H1 (cell line): ENCODE measurements around the gene AGRN. TPM values are rescaled to one million over a fixed set of nuclear protein-coding genes. Genes with fewer than 3 reads are reported as not detected.
"Not testable (repeated sequence)": the region's sequence is repeated elsewhere in the genome, so short reads cannot be mapped to it uniquely, and the experiment has no call there.

Experiments
- CTCF ChIA-PET: fragments of 300-600 bp; sonication (Branson Sonifier 250); formaldehyde crosslinking; loops from one replicate; lab custom pipeline; 2021; ENCODE audit not compliant: partially characterized antibody; lab: Charles Lee
- POLR2A ChIA-PET: fragments of 300-600 bp; sonication (Branson Sonifier 250); formaldehyde crosslinking; loops from one replicate; lab custom pipeline; 2021; ENCODE audit warnings: inconsistent platforms; ENCODE audit not compliant: partially characterized antibody; lab: Charles Lee
- DNase-seq, 2 experiments: peaks; one replicate each; pipeline versions ENCODE4 v3.0.0 to v3.0.0-alpha.2; 2010 to 2022; ENCODE audit warnings: low spot score in 2 of 2, low read depth in 1 of 2, mixed read lengths in 1 of 2
- FAIRE-seq: peaks from 2 replicates; lab custom pipeline; 2011; peaks lifted over from hg19 to GRCh38; lab: Jason Lieb, UNC
- H2AFZ ChIP-seq: 2 replicates; pipeline ENCODE4 v1.8.1; 2012; ENCODE audit warnings: low read length, inconsistent platforms
- H2AK5ac ChIP-seq: 2 replicates; pipeline ENCODE4 v1.6.1; 2013; ENCODE audit warnings: low read depth, low read length
- H2BK120ac ChIP-seq: replicated peaks from 2 replicates; pipeline ENCODE3; 2013; ENCODE audit warnings: low read depth, low read length, inconsistent platforms
- H2BK12ac ChIP-seq: 2 replicates; pipeline ENCODE4 v1.6.1; 2013; ENCODE audit warnings: low read depth, low read length
- H2BK15ac ChIP-seq: 2 replicates; pipeline ENCODE4 v1.6.1; 2013; ENCODE audit warnings: low read length
- H2BK20ac ChIP-seq: 2 replicates; pipeline ENCODE4 v1.6.1; 2013; ENCODE audit warnings: low read length
- H2BK5ac ChIP-seq: 2 replicates; pipeline ENCODE4 v1.6.1; 2013; ENCODE audit warnings: low read depth, low read length
- H3K14ac ChIP-seq: 2 replicates; pipeline ENCODE4 v1.6.1; 2013; ENCODE audit warnings: inconsistent platforms; ENCODE audit not compliant: insufficient read length
- H3K18ac ChIP-seq: 2 replicates; pipeline ENCODE4 v1.6.1; 2013; ENCODE audit warnings: low read length; ENCODE audit errors: extremely low read depth
- H3K23ac ChIP-seq: 2 replicates; pipeline ENCODE4 v1.6.1; 2013; ENCODE audit warnings: inconsistent platforms; ENCODE audit not compliant: insufficient read length
- H3K23me2 ChIP-seq: 2 replicates; pipeline ENCODE4 v1.6.1; 2013; ENCODE audit warnings: low read depth, low read length
- H3K27ac ChIP-seq: 2 replicates; pipeline ENCODE4 v1.6.1; 2011; ENCODE audit warnings: low read depth, low read length, inconsistent platforms
- H3K27me3 ChIP-seq, 4 experiments: replicated peaks in 1 of 4; 1 replicate in 1 of 4; 2 replicates in 3 of 4; pipeline versions ENCODE4 v1.6.1 to v1.8.1; 2011 to 2013; ENCODE audit warnings: low read length in 3 of 4, mild to moderate bottlenecking in 3 of 4, inconsistent platforms in 2 of 4, mixed read lengths in 2 of 4, moderate library complexity in 1 of 4; ENCODE audit not compliant: control insufficient read depth in 3 of 4, insufficient read depth in 3 of 4; ENCODE audit errors: extremely low read depth in 1 of 4
- H3K36me3 ChIP-seq, 4 experiments: 2 replicates each; pipeline versions ENCODE4 v1.6.1 to v1.8.1; 2011 to 2013; ENCODE audit warnings: mild to moderate bottlenecking in 4 of 4, low read length in 3 of 4, moderate library complexity in 2 of 4, control low read depth in 1 of 4, inconsistent platforms in 1 of 4; ENCODE audit not compliant: insufficient read depth in 4 of 4, control insufficient read depth in 2 of 4
- H3K4ac ChIP-seq: replicated peaks from 2 replicates; pipeline ENCODE3; 2013; ENCODE audit warnings: low read length, low read depth, mixed read lengths, inconsistent platforms; ENCODE audit not compliant: insufficient read length
- H3K4me1 ChIP-seq, 4 experiments: replicated peaks in 1 of 4; 1 replicate in 1 of 4; 2 replicates in 3 of 4; pipeline versions ENCODE4 v1.6.1 to v1.8.1; 2011 to 2013; ENCODE audit warnings: low read length in 3 of 4, inconsistent platforms in 2 of 4, mixed read lengths in 1 of 4; ENCODE audit not compliant: insufficient read depth in 4 of 4, control insufficient read depth in 3 of 4
- H3K4me2 ChIP-seq, 2 experiments: 2 replicates each; pipeline versions ENCODE4 v1.6.1 to v1.8.1; 2011 to 2013; ENCODE audit warnings: low read depth in 2 of 2, low read length in 2 of 2, control low read depth in 1 of 2, inconsistent platforms in 1 of 2, mild to moderate bottlenecking in 1 of 2; ENCODE audit not compliant: insufficient read depth in 1 of 2
- H3K4me3 ChIP-seq, 4 experiments: fragments of 200-600, 300-600 bp in 1 of 4; sonication (generic), shearing (Covaris generic), sonication (Bioruptor Twin) in 1 of 4; 2 replicates each; pipeline versions ENCODE4 v1.5.1 to v1.8.1; 2011 to 2016; ENCODE audit warnings: low read length in 4 of 4, low read depth in 3 of 4, control low read depth in 2 of 4, inconsistent platforms in 2 of 4, mild to moderate bottlenecking in 2 of 4, mixed read lengths in 1 of 4, moderate library complexity in 1 of 4; ENCODE audit not compliant: insufficient read depth in 2 of 4; ENCODE audit errors: extremely low read depth in 1 of 4
- H3K56ac ChIP-seq: replicated peaks from 2 replicates; pipeline ENCODE3; 2013; ENCODE audit warnings: low read depth, mild to moderate bottlenecking, mixed read lengths, low read length, inconsistent platforms; ENCODE audit not compliant: insufficient read length
- H3K79me1 ChIP-seq: 2 replicates; pipeline ENCODE4 v1.6.1; 2013; ENCODE audit warnings: low read depth, low read length, control low read depth
- H3K79me2 ChIP-seq, 2 experiments: 2 replicates each; pipeline versions ENCODE4 v1.6.1 to v1.8.1; 2012 to 2013; ENCODE audit warnings: low read length in 2 of 2, mild to moderate bottlenecking in 2 of 2, inconsistent platforms in 1 of 2; ENCODE audit not compliant: insufficient read depth in 2 of 2, control insufficient read depth in 1 of 2
- H3K9ac ChIP-seq, 4 experiments: replicated peaks in 1 of 4; 1 replicate in 1 of 4; 2 replicates in 3 of 4; pipeline versions ENCODE4 v1.6.1 to v1.8.1; 2011 to 2013; ENCODE audit warnings: low read depth in 3 of 4, low read length in 3 of 4, control low read depth in 2 of 4, mild to moderate bottlenecking in 2 of 4, moderate library complexity in 2 of 4, inconsistent platforms in 1 of 4; ENCODE audit errors: extremely low read depth in 1 of 4
- H3K9me3 ChIP-seq, 2 experiments: 2 replicates each; pipeline versions ENCODE4 v1.6.1 to v1.8.1; 2012 to 2013; ENCODE audit warnings: mild to moderate bottlenecking in 2 of 2, moderate library complexity in 2 of 2, control low read depth in 1 of 2, inconsistent platforms in 1 of 2, low read depth in 1 of 2, low read length in 1 of 2, mixed read lengths in 1 of 2; ENCODE audit not compliant: insufficient read depth in 2 of 2
- H4K20me1 ChIP-seq, 2 experiments: replicated peaks in 1 of 2; 2 replicates each; pipeline versions ENCODE3 to v1.8.1; 2011 to 2013; ENCODE audit warnings: inconsistent platforms in 2 of 2, low read length in 2 of 2, mild to moderate bottlenecking in 1 of 2; ENCODE audit not compliant: insufficient read depth in 2 of 2, control insufficient read depth in 1 of 2
- H4K5ac ChIP-seq: 2 replicates; pipeline ENCODE4 v1.6.1; 2013; ENCODE audit warnings: low read length, low read depth, mixed read lengths, inconsistent platforms; ENCODE audit not compliant: insufficient read length
- H4K8ac ChIP-seq: 2 replicates; pipeline ENCODE4 v1.8.0; 2013; ENCODE audit warnings: mild to moderate bottlenecking, moderate library complexity, low read length, inconsistent platforms; ENCODE audit not compliant: insufficient read depth; ENCODE audit errors: extremely low read depth
- H4K91ac ChIP-seq: replicated peaks from 2 replicates; pipeline ENCODE3; 2013; ENCODE audit warnings: low read length, mixed read lengths, inconsistent platforms; ENCODE audit not compliant: insufficient read length
- WGBS, 2 experiments: shearing (Covaris generic) in 1 of 2; methylation state at CpG; one replicate each; pipeline versions ENCODE4 v1.1.6 to v1.1.7; 2013 to 2015; ENCODE audit warnings: low lambda C conversion rate in 2 of 2, mixed read lengths in 2 of 2, inconsistent platforms in 1 of 2, low coverage in 1 of 2, missing lambda C conversion rate in 1 of 2; ENCODE audit not compliant: insufficient replicate concordance in 2 of 2, insufficient coverage in 1 of 2, insufficient read length in 1 of 2; ENCODE audit errors: extremely low coverage in 1 of 2, missing lambda C conversion rate in 1 of 2; 5-methylcytosine and 5-hydroxymethylcytosine counted together
- polyA plus RNA-seq, 7 experiments: library from polyadenylated mRNA; depleted of rRNA in 3 of 7; stranded (reverse) in 5 of 7; unstranded in 2 of 7; fragments of >200 nt in 5 of 7; fragments of 200-250 nt in 2 of 7; gene quantifications; 1 replicate in 5 of 7; 2 replicates in 1 of 7; 4 replicates in 1 of 7; pipeline versions ENCODE4 v1.2.1 to v1.2.3, GENCODE V29; 2011 to 2013; ENCODE audit warnings: missing spikeins in 2 of 7, mixed read lengths in 2 of 7
- total RNA-seq: library from RNA; stranded (reverse); fragmentation: NEBNext Ultra II Directional; extraction: Animal tissue kit (Norgen Biotek cat#: 25700); gene quantifications from 2 replicates; pipeline ENCODE4 v1.2.1, GENCODE V29; 2021
- TF ChIP-seq, protein P1 (sequence below): IDR thresholded peaks from 2 replicates; pipeline ENCODE4 v1.6.1; 2011; ENCODE audit warnings: low read length, improper control_type of control experiment

AGRN gene
- total and polyA plus RNA-seq, 2 of the 8 experiments (the other 6 are each of a cell fraction or from before 2014, with no cell fraction given): 52.3 to 155 TPM

DNA sequence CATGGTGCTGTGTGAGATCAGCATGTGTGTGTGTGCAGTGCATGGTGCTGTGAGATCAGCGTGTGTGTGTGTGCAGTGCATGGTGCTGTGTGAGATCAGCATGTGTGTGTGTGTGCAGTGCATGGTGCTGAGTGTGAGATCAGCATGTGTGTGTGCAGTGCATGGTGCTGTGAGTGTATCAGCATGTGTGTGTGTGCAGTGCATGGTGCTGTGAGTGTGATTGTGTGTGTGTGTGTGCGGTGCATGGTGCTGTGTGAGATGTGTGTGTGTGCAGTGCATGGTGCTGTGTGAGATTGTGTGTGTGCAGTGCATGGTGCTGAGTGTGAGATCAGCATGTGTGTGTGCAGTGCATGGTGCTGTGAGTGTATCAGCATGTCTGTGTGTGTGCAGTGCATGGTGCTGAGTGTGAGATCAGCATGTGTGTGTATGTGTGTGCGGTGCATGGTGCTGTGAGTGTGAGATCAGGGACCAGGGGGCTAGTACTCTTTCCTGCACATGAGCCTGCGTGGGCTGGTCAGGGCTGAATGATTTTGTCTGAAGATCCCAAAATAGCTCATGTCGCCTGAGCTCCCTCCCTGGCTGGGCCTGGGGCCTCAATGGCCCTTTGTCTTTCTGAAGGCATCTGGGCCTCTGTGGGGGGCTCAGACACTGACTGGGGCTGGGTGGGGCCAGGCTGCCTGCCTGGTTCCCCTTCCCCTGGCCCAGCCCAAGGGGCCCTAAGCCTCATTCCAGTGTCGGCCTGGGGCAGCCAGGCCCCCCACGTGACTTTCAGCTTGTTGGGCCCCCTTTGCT, 11.1 kb downstream of the AGRN start:
- not testable (repeated sequence) for H3K14ac ChIP-seq
- H2BK12ac ChIP-seq: peak overlapping the region; percentile 96; the same call in 1 of the 2 replicates
- TF ChIP-seq, protein P1, sequence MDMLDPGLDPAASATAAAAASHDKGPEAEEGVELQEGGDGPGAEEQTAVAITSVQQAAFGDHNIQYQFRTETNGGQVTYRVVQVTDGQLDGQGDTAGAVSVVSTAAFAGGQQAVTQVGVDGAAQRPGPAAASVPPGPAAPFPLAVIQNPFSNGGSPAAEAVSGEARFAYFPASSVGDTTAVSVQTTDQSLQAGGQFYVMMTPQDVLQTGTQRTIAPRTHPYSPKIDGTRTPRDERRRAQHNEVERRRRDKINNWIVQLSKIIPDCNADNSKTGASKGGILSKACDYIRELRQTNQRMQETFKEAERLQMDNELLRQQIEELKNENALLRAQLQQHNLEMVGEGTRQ: 0 out of 2 replicates have a peak, but pooled peaks have one; percentile 17
- TF ChIP-seq, all 59 proteins: peak for 1; not testable (repeated sequence) for 58
- DNase-seq, H2AFZ ChIP-seq, H2BK120ac ChIP-seq, H4K8ac ChIP-seq, H3K79me1 ChIP-seq, H3K27ac ChIP-seq, FAIRE-seq, H3K56ac ChIP-seq, H3K79me2 ChIP-seq, H3K9me3 ChIP-seq, H3K23me2 ChIP-seq, H3K4me3 ChIP-seq: not testable (repeated sequence)
- peak overlapping the region; percentile 100 for H2AK5ac ChIP-seq
- peak overlapping the region; percentile 52 for H3K23ac ChIP-seq
- H3K27me3 ChIP-seq: peaks cover 0 to 16% (median 13%) of the 10 kb centered on the region in 4 experiments; a peak in 5 of 7 replicates
- H2BK15ac ChIP-seq: peak overlapping the region; percentile 46; the same call in 1 of the 2 replicates
- ChIA-PET CTCF (interaction anchor here (0.8 to 4.5 kb wide), 10 partner anchors 15 to 371 kb away, joined by 3 to 60 read pairs (median 4); partner anchors contain the start of genes ISG15, PERM1 and RNF223), POLR2A (interaction anchor here (0.6 to 10.9 kb wide), 18 partner anchors 9 to 474 kb away, joined by 3 to 245 read pairs (median 4); partner anchors contain the start of genes AGRN, HES4 and ISG15)
- peak overlapping the region; percentile 94 for H3K4ac ChIP-seq
- peak overlapping the region in 1 of 4 experiments; percentile 57; a peak in 2 of 7 replicates for H3K9ac ChIP-seq
- peak overlapping the region; percentile 96 for H4K91ac ChIP-seq
- WGBS, 2 experiments: 71% methylated on average over 5 of the region's 7 CpGs; no CpG with 5 or more reads in 1 of the 2 experiments
- peak overlapping the region; percentile 94 for H2BK20ac ChIP-seq
- peak overlapping the region; percentile 76 for H4K5ac ChIP-seq
- peak overlapping the region; percentile 75 for H3K18ac ChIP-seq
- H3K4me1 ChIP-seq: peaks cover 0 to 35% (median 14%) of the 10 kb centered on the region in 4 experiments; a peak in 6 of 7 replicates
- H4K20me1 ChIP-seq: peaks cover 14 to 43% of the 10 kb centered on the region in 2 experiments
- peaks cover 0 to 14% (median 3%) of the 10 kb centered on the region in 4 experiments; a peak in 2 of 8 replicates for H3K36me3 ChIP-seq
- peak overlapping the region; percentile 21 to 61; a peak in 3 of 4 replicates for H3K4me2 ChIP-seq
- peak overlapping the region; percentile 61; the same call in 1 of the 2 replicates for H2BK5ac ChIP-seq
